ENCODE data around the gene STK39.

GRCh38 chr2:167924556-167924955 is 322.8 kb downstream of the STK39 start:
- TF ChIP-seq CTCF (IDR thresholded peaks at IDR 0.05), result no peak
- TF ChIP-seq POLR2AphosphoS5 (IDR thresholded peaks at IDR 0.05), result no peak
- no peak for TF ChIP-seq POLR2A (IDR thresholded peaks at IDR 0.05)
